ENCODE measurements around the gene PER2. TPM values are rescaled to one million over a fixed set of nuclear protein-coding genes. Genes with fewer than 3 reads are reported as not detected.
A peak's percentile ranks its signal among the peaks of the same experiment; 100 is the strongest.

The PER2 gene
- total RNA-seq, 1 donor from 2014 or later: 1.2 TPM

- DNase-seq (ENCODE audit: low read depth in 2 of 2): no peak
Measured at GRCh38 chr2:238267884-238268680, 20.3 kb downstream of the PER2 start.

- no peak for DNase-seq (ENCODE audit: low read depth in 2 of 2)
Measured at GRCh38 chr2:238267341-238267710, 21.1 kb downstream of the PER2 start.

GRCh38 chr2:238265605-238266004, 22.8 kb downstream of the PER2 start:
- no peak for DNase-seq (ENCODE audit: low read depth in 2 of 2)

DNA sequence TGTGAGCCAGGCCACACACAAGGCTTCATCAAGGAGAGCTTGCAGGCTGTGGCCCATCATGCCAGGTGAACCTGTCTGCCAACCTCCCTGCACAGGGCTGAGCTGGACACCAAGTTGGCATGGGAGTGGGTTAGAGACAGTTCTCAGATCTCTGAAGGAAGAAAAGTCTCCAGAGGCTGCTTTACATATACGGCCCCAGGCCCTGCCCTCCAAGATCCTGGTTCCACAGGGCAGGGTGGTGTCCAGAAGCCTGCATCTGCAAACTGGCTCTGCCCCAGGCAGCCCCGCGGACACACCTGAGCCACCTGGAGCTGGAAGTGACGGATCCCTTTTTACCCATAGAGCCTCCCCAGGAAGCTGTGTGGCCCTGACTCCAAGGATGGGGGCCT, 24.3 kb downstream of the PER2 start:
- no peak for DNase-seq (ENCODE audit: low read depth in 2 of 2)

DNA sequence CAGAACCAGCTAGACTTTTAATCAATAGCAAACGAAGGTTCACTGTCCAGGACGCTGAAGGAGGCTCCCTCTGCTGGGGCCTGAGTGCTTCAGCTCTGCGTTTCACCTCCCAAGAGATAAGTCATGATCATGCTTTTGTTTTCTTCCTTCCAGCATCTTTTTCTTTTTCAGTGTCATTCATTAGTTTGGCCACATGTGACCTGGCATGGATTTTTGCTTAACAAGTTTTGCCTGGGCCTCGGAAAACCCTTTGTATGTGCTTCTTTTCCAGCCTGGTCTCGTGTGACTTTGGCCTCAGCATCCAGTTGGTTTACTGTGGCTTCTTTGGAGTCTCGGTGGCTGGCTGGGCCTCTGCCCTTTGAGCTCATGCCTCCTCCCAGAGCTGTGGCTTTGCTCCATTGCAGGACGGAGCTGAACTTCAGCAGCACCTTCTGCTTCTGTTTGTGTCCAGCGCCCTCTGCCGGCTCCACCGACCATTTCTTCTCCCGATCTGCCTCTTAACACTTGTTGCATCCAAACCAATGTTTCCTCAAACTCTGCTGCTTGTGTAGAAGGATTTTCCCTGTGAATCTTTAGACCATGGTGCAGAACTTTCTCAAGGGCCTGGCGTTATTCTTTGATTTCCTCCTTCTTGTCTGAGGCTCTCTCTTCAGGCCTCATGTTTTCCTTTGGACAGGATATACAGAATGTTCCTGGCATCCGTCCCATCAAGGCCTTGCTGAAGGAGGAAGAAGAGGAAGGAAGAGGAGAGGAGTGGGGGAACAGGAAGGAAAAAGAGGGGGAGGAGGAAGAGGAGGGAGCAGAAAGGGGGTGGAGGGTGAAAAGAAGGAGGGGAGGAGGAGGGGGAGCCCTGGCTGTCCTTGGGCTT, 25.0 kb downstream of the PER2 start:
- peak; percentile 91 to 93 for DNase-seq (ENCODE audit: low read depth in 2 of 2)

GRCh38 chr2:238262496-238263122, 25.8 kb downstream of the PER2 start:
- no peak for DNase-seq (ENCODE audit: low read depth in 2 of 2)

DNA sequence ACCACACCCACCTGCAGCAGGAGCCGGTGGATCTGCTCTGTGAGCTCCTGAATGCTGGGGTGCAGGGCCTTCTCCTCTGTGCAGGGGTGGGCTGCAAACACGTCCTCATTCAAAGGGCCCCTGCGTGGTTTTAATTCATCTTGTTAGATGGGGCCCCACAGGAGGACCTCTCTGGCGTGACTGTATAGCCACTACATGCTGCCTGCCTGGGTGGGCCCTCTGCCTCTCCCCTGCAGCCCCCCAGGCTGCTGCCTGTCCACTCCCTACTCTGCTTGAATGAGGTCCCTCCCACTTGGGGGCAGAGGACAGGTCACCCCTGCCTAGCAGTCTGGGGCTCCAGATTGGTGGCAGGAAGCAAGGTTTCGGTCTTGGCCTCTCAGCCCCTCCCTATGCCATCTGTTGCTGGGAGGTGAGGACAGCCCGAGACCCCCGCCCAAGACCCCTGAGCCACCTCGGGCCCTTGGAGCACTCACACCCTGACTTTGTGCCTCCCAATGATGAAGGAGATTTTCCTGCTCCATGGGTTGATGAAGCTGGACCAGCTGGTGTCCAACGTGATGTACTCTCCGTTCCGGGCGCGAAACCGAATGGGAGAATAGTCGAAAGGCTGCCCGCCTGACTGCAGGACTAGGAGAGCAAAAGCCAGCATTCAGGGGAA, 26.6 kb downstream of the PER2 start:
- DNase-seq (ENCODE audit: low read depth in 2 of 2): no peak

DNA sequence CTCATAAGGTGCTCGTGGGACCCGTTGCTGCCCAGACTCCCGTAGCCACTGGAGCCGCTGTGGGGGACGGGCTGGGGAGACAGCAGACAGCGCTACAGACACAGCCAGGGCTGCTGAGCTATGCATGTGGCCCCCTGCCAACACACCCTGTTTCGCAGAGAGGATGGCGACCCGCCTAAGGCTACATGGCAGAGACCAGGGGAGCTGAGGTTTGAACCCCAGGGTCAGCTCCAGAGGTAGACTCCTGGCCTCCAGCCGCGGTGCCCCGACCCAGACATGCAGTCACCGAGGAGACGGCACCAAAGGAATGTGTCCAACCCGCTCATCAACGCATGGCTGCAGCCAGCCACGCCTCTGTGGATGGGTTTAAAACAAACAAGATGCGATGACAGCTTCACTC, 27.5 kb downstream of the PER2 start:
- DNase-seq (ENCODE audit: low read depth in 2 of 2): no peak

DNA sequence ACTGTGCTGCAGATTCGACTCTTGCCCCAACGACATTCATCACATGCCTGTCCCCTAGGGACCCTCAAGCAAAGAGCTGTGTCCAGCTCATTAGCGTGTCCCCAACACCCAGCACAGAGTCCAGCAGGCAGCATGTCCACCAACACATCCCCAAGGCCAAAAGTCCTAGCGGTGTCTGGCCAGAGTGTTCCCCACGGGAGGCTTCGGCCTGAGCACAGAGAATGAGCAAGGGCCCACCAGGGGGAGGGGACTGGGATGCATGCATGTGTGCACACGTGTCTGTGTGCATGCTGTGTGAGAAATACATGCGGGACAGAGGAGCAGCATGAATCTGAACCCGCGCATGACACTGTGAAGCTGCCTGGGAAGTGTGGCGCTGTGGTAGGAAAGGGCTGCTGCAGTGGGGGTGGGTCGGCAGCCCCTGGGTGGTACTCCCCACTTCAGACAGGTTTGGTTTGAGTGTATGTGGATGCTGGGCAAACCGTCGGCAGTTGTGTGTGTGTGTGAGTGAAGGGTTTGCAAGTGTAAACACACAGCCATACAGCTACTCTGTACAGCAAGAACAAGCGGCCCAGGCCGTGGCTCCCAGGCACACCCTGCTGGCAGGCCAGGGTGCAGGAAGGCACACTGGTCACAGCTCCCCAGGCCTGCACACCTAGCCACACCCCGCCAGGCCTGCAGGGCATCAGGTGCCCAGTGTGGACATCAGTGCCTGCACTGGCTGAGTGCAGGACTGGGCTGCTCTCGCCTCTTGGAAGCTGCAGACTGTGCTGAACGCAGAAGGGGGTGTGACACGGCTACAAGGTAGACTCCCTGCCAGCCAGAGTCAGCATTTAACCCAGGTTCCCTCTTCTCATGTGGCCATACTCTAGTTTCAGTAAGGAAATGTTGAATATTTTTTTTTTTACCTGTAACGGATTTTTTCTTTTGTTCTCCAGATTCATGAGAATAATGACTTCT, 29.1 kb downstream of the PER2 start:
- DNase-seq (ENCODE audit: low read depth in 2 of 2): no peak

- no peak for DNase-seq (ENCODE audit: low read depth in 2 of 2)
Measured at GRCh38 chr2:238257786-238258700, 30.4 kb downstream of the PER2 start.

GRCh38 chr2:238256594-238257104, 31.8 kb downstream of the PER2 start:
- peak; percentile 79 to 94 for DNase-seq (ENCODE audit: low read depth in 2 of 2)

GRCh38 chr2:238256111-238256510, 32.3 kb downstream of the PER2 start:
- no peak for DNase-seq (ENCODE audit: low read depth in 2 of 2)

DNA sequence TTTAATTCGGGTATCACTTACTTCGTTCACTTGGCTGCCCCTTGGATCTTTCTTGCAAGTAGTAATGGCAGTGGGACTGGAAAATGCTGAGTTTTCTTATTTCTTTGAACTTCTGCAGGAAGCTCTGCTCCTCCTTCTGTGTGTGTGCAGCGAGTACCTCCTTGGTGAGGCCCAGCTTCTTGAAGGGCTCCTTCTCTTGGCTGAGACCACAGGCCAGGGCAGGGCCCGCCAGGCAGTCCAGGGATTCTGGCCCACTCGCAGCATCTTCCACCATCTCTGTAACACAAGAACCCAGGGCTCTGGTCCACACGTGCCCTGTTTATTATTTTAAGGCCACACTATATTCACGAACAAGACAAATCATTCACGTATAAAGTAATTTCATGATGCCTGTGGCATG, 32.8 kb downstream of the PER2 start:
- DNase-seq (ENCODE audit: low read depth in 2 of 2): no peak

GRCh38 chr2:238255151-238255551, 33.3 kb downstream of the PER2 start:
- DNase-seq (ENCODE audit: low read depth in 2 of 2): no peak

DNA sequence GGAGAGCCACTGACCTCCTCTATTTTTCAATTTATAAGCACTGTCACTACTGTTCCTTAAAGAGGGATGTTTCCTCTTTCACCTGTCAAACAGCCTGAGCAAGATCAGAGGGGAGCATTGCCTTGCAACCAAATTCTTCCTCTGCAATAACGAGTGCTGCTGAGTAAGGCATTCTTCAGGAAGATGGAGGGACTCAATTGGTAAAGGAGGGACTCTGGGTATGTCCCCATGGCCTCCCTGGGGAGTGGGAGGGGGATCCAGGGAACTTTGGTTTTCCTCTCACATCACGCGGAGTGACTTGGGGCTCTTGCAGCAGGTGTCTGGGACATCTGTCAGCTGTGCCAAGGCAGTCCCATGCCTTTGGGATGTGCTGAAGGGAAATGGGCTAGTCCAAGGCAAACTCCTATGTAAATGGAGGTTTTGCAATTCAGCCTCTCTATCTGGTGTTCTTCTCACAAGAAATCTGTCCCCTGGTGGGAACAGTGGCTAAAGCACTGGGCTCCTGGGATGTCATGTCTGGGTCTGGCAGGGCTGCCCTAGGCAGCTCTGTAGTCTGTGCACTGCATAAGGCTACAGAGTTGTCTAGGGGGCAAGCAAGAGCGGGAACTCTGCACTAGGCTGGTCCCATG, 34.2 kb downstream of the PER2 start:
- DNase-seq (ENCODE audit: low read depth in 2 of 2): no peak

- no peak for DNase-seq (ENCODE audit: low read depth in 2 of 2)
Measured at GRCh38 chr2:238252766-238253630, 35.4 kb downstream of the PER2 start.

DNA sequence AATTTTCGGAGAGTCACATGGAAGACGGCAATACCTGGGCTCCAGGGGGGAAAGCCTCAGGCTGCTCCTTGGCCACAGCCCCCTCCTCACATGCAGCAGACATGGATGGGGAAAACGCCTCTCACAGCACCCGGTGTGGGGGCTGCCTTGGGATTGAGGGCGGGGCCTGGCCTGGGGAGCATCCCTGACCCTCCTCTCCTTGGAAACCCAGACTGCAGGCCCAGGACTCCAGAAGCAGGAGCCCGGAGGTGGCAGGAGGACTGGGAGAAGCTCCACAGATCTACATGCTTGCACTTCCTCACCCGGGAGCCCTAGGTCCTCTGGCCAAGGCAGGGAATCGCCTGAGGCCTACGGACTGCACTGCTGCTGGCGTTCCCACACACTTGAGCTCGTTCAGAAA, 36.4 kb downstream of the PER2 start:
- DNase-seq (ENCODE audit: low read depth in 2 of 2): no peak

- DNase-seq (ENCODE audit: low read depth in 2 of 2): no peak
Measured at GRCh38 chr2:238251331-238251730, 37.1 kb downstream of the PER2 start.
